ENCODE results near the gene RHOD.

GRCh38 chr11:67030976-67031375 is 25.7 kb upstream of the RHOD start:
- no peak for TF ChIP-seq CTCF (IDR thresholded peaks at IDR 0.05)
- TF ChIP-seq POLR2A (IDR thresholded peaks at IDR 0.05), result no peak
